GM20000 (cell line): ENCODE measurements around the gene LRRC23.

Experiments used
- DNase-seq: peaks from one replicate; pipeline ENCODE4 v3.0.0; 2012; ENCODE audit warnings: low spot score
- CTCF ChIP-seq: IDR thresholded peaks from 2 replicates; pipeline ENCODE4 v1.5.1; 2012; ENCODE audit warnings: mild to moderate bottlenecking, control low read depth; ENCODE audit errors: extremely low read depth, missing control alignments

Gene LRRC23

GRCh38 chr12:6936194-6936635 is 31.6 kb downstream of the LRRC23 start:
- no peak for TF ChIP-seq CTCF
- no peak for DNase-seq

- peak; percentile 72 for DNase-seq
- TF ChIP-seq CTCF = no peak
Observed at GRCh38 chr12:6936636-6937480, 32.2 kb downstream of the LRRC23 start.

DNA sequence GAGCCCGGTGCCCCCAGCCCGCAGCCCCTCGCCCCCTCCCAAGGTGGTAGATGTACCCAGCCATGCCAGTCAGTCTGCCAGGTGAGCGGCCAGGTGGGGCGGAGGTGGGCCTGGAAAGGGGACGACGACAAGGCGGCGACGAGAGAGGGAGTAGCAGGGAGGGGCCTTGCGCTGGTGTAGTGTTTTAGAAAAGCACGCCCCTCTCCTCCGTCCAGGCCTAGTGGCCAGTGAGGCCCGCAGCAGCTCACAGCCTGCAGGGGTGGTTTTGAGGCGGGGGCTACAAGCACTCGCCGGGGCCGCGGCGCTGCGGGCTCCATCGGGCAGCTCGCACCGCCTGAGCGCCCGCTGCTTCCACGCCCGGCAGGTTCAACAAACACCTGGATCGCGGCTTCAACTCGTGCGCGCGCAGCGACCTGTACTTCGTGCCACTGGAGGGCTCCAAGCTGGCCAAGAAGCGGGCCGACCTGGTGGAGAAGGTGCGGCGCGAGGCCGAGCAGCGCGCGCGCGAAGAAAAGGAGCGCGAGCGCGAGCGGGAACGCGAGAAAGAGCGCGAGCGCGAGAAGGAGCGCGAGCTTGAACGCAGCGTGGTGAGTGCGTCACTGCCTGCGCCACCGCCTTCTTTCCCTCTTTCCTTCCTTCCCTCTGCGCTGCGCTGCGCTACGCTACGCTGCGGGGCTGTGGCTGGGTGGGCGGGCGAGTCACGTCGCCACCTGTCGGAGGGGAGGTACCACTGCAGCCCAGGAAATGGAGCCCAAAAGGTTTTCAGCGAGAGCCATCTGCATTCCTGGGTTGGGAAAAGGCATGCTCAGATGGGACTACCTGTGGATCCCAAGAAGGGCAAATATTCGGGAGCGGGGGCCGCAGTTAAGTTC is 33.1 kb downstream of the LRRC23 start:
- DNase-seq = peak; percentile 89
- peak; percentile 98 for TF ChIP-seq CTCF

- DNase-seq = no peak
- TF ChIP-seq CTCF = no peak
Observed at GRCh38 chr12:6938353-6939190, 34.0 kb downstream of the LRRC23 start.

DNA sequence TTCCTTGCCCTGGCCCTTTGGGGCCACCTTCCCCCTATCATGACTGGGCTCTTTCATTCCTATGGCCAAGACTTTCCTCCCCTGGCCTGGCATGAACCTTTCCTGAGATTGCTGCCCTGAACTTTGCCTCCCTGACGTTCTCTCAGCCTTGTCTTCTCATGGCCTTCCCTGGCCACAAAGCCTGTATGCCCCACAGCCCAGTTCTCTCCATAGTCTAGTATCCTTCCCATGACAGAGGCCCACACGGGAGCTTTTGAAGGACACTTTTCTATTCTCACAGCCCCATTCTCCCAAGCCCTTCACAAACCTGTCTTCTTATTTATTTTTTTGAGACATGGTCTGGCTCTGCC is 34.5 kb downstream of the LRRC23 start:
- DNase-seq = no peak

DNA sequence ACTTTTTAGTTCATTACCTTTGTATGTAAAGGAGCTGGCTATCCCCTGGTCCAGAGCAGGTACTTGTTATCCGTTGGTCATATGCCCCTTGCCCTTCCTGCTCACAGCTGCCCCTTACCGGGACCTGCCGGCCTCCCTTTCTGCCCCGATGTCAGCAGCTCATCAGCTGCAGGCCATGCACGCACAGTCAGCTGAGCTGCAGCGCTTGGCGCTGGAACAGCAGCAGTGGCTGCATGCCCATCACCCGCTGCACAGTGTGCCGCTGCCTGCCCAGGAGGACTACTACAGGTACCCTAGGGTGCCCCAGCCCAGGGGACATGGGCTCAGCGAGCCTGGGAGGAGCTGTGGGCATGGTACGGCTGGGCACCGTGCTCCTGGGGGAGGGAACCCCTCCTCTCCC is 36.6 kb downstream of the LRRC23 start:
- TF ChIP-seq CTCF = no peak
- no peak for DNase-seq

More for the DNA sequence above, 34.5 kb downstream of the LRRC23 start:
- no peak for TF ChIP-seq CTCF
